H1 (cell line): ENCODE results near the gene FBXL14. TPM values are rescaled to one million over a fixed set of nuclear protein-coding genes. Genes with fewer than 3 reads are reported as not detected.

Experiments used
- GABPA ChIP-seq: IDR thresholded peaks from 2 replicates; pipeline ENCODE4 v1.6.1; 2011; ENCODE audit warnings: mild to moderate bottlenecking, low read length, moderate library complexity, borderline replicate concordance; ENCODE audit not compliant: insufficient read depth
- KDM1A ChIP-seq: fragments of 200-600, 300-600 bp; sonication (generic); IDR thresholded peaks from 2 replicates; pipeline ENCODE4 v1.7.1; 2016; ENCODE audit warnings: mild to moderate bottlenecking, low read length, borderline replicate concordance
- KDM4A ChIP-seq: IDR thresholded peaks from one replicate; pipeline ENCODE4 v1.7.1; 2012; ENCODE audit warnings: low read depth, mild to moderate bottlenecking, moderate library complexity, low read length, inconsistent platforms; ENCODE audit not compliant: severe bottlenecking
- polyA plus RNA-seq, 7 experiments: library from polyadenylated mRNA; depleted of rRNA in 3 of 7; stranded (reverse) in 5 of 7; unstranded in 2 of 7; fragments of >200 nt in 5 of 7; fragments of 200-250 nt in 2 of 7; gene quantifications; 1 replicate in 5 of 7; 2 replicates in 1 of 7; 4 replicates in 1 of 7; pipeline versions ENCODE4 v1.2.1 to v1.2.3, GENCODE V29; 2011 to 2013; ENCODE audit warnings: missing spikeins in 2 of 7, mixed read lengths in 2 of 7
- total RNA-seq: library from RNA; stranded (reverse); fragmentation: NEBNext Ultra II Directional; extraction: Animal tissue kit (Norgen Biotek cat#: 25700); gene quantifications from 2 replicates; pipeline ENCODE4 v1.2.1, GENCODE V29; 2021

FBXL14 gene
- total and polyA plus RNA-seq, 2 of the 8 experiments (the other 6 are each of a cell fraction or from before 2014, with no cell fraction given), result 5.5 to 9.6 TPM

- no peak for TF ChIP-seq KDM1A
- TF ChIP-seq GABPA, result no peak
- no peak for TF ChIP-seq KDM4A
Measured at GRCh38 chr12:1633459-1633858, 39.1 kb upstream of the FBXL14 start (continued).
